ENCODE results near the gene ELP4.

Gene ELP4

DNA sequence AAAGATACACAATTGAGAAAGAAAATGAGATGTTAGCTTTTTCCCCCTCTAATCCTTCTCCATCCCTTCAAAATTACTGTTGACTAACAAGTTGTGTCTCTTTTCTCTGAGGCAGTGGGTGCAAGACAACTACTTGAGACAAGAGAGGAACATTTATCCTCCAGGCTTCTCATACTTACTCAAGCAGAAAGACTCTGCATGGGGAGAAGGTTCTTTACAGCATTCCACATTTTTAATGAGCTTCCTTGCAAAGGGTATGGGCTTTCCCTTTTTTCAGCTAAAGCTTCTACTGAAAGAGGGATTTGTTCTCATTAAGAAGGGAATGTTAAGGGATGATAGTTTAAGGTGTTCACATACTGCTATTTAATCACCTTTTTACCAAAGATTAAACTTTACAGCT is 253.7 kb downstream of the ELP4 start:
- TF ChIP-seq GATA2 (IDR thresholded peaks at IDR 0.05; ENCODE audit: low read depth, low read length) = no peak
- TF ChIP-seq GATA3 (IDR thresholded peaks at IDR 0.05; ENCODE audit: low read depth, low read length) = no peak

GRCh38 chr11:31764261-31764660 is 254.7 kb downstream of the ELP4 start:
- no peak for TF ChIP-seq GATA2 (IDR thresholded peaks at IDR 0.05; ENCODE audit: low read depth, low read length)
- TF ChIP-seq GATA3 (IDR thresholded peaks at IDR 0.05; ENCODE audit: low read depth, low read length) = no peak

- no peak for TF ChIP-seq GATA2 (IDR thresholded peaks at IDR 0.05; ENCODE audit: low read depth, low read length)
- TF ChIP-seq GATA3 (IDR thresholded peaks at IDR 0.05; ENCODE audit: low read depth, low read length) = no peak
Observed at GRCh38 chr11:31764766-31765165, 255.2 kb downstream of the ELP4 start.

DNA sequence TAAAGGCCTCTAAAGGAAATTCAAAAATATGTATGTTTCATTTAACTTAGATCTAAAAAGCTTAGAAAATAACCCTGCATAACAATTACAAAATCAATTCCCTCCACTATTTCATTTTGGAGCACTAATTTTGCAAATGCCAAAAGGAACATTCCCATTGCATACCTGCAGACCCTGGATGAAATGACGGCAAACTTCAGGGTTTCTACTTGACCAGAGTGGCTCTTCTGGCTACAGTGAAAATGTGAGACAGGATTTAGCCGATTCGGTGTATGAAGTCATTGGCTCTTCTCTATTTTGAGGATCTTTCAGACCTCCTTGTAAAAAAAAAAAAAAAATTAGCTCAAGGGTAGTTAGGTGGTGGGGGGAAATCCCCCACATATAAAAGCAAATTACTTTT is 257.5 kb downstream of the ELP4 start:
- TF ChIP-seq GATA3 (IDR thresholded peaks at IDR 0.05; ENCODE audit: low read depth, low read length) = no peak
- no peak for TF ChIP-seq GATA2 (IDR thresholded peaks at IDR 0.05; ENCODE audit: low read depth, low read length)

- TF ChIP-seq GATA2 (IDR thresholded peaks at IDR 0.05; ENCODE audit: low read depth, low read length) = no peak
- TF ChIP-seq GATA3 (IDR thresholded peaks at IDR 0.05; ENCODE audit: low read depth, low read length) = no peak
Observed at GRCh38 chr11:31767685-31768084, 258.1 kb downstream of the ELP4 start.

DNA sequence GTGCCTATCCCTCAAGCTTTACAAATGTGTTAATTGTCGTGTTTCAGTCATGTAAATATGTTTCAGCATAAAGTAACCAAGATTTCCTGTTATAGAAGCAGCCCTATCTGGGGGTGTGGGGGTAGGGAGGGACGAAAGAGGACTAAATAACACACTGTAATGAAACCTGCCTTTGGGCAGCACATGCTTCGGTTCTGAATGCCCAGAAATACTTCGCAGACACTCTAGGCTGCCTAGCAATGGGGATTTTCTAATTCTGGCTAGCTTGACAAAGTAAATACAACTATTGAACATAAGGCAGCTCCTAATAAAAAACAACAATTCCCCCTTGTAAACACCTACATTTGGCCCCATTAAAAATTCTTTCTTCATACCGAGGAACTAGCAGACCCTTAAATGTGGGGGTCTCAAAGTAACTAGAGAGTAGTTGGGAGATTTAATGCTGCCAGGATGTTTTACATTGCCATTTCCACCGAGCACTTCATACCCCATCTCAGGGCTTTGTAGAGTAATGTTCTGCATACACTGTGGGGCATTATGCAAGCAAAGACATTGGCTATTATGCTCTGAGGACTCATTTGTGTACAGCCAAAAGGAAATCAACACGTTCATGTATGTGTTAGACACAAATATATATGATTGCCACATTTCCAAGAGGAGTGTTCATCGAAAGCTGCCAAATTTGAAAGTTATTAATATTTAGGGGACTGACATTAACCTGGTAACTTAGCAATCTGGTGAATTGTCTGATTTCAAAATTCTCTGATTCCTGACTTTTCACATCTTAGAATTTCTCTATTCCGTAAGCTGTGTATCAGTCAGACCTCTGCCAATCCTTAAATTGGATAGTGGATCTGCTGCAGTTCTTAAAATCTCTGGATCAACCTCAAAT is 259.4 kb downstream of the ELP4 start:
- TF ChIP-seq GATA3 (IDR thresholded peaks at IDR 0.05; ENCODE audit: low read depth, low read length) (no peak), GATA2 (IDR thresholded peaks at IDR 0.05; ENCODE audit: low read depth, low read length) (no peak)

DNA sequence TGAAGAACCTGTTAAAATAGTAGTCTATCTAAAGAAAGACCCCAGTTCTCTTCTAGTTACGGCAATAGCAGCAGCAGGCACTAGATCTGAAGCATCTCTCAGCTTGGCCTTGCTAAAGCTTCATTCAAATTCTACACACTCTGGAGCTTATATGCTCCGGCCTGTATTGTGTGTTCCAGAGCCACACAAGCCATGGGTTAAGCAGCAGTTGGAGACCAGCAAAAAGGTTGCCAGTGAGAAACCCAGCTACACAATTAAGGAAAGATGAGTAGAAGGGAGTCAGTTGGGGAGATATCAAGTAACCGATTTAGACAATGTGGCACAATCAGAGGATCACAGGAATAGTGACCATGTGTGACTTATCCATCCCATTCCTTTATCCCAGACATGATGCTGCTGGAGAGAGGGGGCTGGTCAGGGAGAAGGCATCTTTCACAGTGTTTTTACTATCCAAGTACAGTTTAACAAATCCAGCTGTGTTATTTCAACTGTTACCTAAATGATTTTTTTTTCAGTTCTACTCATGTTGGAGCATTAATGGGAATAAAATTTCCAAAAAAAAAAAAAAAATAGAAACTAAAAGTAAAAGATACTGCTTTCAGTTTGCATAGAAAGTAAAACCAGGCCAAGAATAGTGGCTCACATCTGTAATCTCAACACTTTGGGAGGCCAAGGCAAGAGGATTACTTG is 260.6 kb downstream of the ELP4 start:
- TF ChIP-seq GATA3 (IDR thresholded peaks at IDR 0.05; ENCODE audit: low read depth, low read length) (no peak), GATA2 (IDR thresholded peaks at IDR 0.05; ENCODE audit: low read depth, low read length) (no peak)

DNA sequence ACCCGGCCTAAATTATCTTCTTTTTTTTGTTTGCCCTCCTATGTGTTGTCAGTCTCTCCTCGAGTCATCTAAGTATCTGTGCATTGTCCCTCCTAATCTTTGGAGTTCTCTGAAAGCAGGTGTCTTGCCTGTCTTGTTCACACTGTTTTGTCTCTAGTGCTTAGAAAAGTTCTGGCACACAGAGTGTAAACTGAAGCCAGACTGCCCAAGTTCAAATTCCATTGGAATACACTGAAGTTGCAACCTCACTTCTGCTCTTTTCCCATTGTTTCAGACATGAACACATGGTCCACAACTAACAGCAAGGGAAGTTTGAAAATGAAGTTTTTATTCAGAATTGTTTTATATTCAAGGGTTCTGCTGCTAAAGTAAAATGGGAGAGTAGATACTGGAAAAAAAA is 262.8 kb downstream of the ELP4 start:
- TF ChIP-seq GATA3 (IDR thresholded peaks at IDR 0.05; ENCODE audit: low read depth, low read length) (no peak), GATA2 (IDR thresholded peaks at IDR 0.05; ENCODE audit: low read depth, low read length) (no peak)

GRCh38 chr11:31779374-31779791 is 269.8 kb downstream of the ELP4 start:
- TF ChIP-seq GATA3 (IDR thresholded peaks at IDR 0.05; ENCODE audit: low read depth, low read length) = no peak
- no peak for TF ChIP-seq GATA2 (IDR thresholded peaks at IDR 0.05; ENCODE audit: low read depth, low read length)

DNA sequence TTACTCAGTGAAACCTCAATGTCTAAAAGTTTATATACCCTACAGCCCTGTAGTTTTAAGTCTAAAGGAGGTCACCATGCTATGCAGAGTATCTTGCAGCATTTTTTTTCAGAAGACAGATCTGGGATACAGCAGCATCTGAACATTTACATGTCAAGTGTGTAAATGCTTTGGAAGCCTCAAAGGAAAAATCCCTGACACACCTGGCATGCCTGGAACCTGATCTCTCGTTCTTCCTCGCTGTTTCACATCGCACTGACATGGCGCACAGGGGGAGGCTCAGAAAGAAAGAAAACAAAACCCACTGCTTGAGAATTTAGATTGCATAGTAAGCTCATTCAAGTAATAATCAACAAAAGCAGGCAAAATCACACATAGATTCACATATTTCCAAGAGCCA is 270.5 kb downstream of the ELP4 start:
- TF ChIP-seq GATA2 (IDR thresholded peaks at IDR 0.05; ENCODE audit: low read depth, low read length) (no peak), GATA3 (IDR thresholded peaks at IDR 0.05; ENCODE audit: low read depth, low read length) (no peak)

GRCh38 chr11:31780480-31780971 is 271.0 kb downstream of the ELP4 start:
- no peak for TF ChIP-seq GATA2 (IDR thresholded peaks at IDR 0.05; ENCODE audit: low read depth, low read length)
- no peak for TF ChIP-seq GATA3 (IDR thresholded peaks at IDR 0.05; ENCODE audit: low read depth, low read length)

GRCh38 chr11:31782257-31782656 is 272.7 kb downstream of the ELP4 start:
- no peak for TF ChIP-seq GATA2 (IDR thresholded peaks at IDR 0.05; ENCODE audit: low read depth, low read length)
- no peak for TF ChIP-seq GATA3 (IDR thresholded peaks at IDR 0.05; ENCODE audit: low read depth, low read length)

DNA sequence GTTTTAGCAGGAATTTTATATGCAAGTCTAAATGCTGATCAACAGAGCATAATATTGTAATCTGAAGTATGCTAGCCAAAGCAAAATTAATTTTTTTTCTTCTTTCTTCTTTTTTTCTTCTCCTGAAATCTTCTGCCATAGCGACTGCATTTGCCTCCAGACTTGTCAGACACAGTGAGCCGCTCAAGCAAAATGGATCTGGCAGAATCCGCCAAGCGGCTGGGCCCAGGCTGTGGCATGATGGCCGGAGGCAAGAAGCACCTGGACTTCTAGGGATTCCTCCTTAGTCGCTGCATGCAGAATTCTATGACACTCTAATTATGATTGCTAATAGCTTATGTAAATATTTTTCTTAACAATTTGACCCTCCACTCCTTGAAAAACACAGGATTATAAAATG is 273.7 kb downstream of the ELP4 start:
- TF ChIP-seq GATA2 (IDR thresholded peaks at IDR 0.05; ENCODE audit: low read depth, low read length) (no peak), GATA3 (IDR thresholded peaks at IDR 0.05; ENCODE audit: low read depth, low read length) (no peak)

- TF ChIP-seq GATA2 (IDR thresholded peaks at IDR 0.05; ENCODE audit: low read depth, low read length) (no peak), GATA3 (IDR thresholded peaks at IDR 0.05; ENCODE audit: low read depth, low read length) (no peak)
Observed at GRCh38 chr11:31784611-31785010, 275.0 kb downstream of the ELP4 start.

All from SH-SY5Y (cell line).